ENCODE data around the gene AGPAT3.

AGPAT3 gene

DNA sequence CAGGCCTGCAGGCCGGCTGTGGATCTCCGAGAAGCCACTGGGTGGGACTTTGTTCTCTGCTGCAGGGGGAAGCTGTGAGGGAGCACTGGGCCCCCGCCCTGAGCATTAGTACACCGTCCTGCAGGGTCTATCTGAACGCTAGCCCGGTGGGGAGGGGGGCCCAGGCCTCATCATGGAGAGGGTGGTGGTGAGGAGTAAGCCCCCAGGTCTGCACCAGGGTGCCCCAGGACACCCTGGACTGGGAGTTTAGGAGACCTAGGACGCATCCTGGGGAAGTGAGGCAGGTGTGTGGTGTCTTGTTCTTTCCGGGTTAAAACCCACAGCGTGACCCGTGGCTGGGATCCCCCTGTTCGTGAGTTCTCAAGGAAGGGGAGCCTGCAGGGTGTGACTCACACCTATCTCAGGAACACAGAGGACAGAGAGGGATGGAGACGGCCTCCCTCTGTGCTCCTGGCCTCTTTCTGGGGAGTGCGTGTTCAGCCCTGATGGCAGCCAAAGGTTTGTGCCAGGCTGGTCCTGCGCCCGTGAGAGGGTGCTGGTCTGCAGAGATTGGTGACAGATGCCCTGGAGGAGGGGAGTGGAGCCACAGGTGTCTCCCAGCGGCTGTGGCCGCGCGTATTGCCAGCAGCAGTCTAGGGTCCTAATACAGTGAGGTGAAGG lies 44.8 kb downstream of the AGPAT3 start:
- DNase-seq: no peak

DNA sequence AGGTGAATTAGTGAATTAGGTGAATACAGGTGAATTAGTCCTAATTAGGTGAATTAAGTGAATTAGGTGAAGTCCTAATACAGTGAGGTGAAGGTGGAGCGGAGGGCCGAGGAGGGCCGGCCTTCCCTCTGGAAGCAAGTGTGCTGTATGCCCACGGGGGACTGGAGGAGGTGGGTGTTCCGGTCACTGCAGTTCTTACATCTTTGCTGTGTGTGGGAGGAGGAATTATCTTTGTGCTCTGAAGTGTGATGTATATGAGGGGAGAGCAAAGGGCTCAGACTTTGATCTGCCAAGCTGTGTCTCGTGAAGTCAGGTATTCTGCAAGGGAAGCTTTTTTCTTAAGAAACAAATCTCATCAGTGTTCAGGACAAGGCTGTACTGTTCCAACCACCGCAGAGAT lies 45.4 kb downstream of the AGPAT3 start:
- no peak for DNase-seq

DNA sequence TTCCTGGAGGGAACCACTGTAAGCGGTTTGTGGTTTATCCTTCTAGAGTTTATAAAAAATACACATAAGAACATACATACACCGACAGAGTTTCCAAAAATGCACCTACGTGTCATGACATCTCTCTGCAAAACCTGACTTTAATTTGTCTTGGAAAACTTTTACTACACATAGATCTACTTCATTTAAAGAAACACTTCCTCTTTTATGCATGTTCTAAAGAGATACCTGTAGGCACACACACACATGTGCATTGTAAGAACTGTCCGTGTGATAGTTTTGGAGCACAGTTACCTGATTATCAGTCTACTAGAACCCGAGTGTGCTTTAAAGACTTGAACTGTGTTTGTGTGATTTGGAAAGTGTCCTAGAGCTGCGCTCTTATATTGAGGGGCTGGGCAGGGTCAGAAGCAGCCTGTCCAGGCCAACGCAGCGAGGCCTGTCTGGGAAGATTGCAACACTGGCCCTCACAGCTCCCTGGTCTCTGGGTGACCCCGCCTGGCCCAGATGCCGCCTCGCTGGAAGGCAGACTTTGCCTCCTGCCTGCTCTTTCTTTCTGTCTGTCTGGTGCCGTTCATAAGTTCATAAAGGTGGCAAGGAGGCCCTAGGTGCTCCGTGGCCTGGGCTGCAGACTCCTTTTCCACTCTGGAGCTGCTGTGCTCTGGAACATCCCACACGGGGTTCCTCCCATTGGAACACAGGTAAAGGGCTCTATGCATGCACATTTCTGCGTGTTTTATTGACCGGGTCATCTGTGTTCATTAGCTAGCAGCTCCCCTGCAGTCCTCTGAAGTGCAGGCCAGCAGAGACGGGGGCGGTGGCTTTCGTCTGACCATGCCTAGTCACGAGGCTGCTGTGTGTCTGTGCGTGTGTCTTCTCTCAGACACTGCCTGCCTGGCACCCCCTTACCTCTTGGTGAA lies 46.3 kb downstream of the AGPAT3 start:
- DNase-seq: no peak

GRCh38 chr21:43911935-43912487 lies 47.0 kb downstream of the AGPAT3 start:
- no peak for DNase-seq

DNA sequence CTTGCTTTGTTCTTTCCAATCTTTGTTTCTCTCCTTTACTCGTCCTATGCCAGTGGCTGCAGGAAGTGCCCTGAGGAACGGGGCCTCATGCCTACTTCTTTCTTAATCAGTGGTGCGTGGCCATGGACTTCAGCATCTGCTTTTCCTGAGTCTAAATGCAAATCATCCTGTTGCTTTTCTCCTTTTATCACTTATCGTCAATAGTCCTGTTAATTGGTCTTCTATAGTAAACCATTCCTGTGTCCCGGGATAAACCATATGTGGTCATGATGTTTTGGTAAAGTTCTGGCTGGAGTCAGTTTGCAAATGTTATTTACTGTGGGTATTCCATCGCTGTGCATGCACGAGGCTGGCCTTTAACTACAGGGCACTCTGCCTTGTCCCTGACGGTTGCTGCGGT lies 47.5 kb downstream of the AGPAT3 start:
- no peak for DNase-seq

- DNase-seq: no peak
Observed at GRCh38 chr21:43912910-43913309, 47.9 kb downstream of the AGPAT3 start.

GRCh38 chr21:43913928-43914327 lies 48.9 kb downstream of the AGPAT3 start:
- DNase-seq: no peak

DNA sequence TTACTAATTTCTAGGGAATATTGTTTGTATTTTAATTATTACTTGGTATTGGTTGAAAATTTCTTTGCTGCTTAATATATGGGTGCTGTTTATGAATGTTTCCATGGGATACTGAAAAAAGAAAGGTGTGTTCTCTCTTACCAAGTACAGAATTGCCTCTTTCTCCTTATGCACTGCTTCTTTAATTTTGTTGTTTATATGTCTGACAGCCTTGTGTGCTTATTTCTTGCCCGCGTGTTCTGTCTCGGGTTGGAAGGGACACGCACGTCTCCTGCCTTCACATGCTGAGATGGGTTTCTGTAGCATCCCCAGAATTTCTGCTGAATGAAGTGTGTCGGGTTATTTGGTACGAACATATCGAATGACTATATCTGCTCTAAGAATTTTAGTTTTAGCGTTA lies 51.1 kb downstream of the AGPAT3 start:
- no peak for DNase-seq

DNA sequence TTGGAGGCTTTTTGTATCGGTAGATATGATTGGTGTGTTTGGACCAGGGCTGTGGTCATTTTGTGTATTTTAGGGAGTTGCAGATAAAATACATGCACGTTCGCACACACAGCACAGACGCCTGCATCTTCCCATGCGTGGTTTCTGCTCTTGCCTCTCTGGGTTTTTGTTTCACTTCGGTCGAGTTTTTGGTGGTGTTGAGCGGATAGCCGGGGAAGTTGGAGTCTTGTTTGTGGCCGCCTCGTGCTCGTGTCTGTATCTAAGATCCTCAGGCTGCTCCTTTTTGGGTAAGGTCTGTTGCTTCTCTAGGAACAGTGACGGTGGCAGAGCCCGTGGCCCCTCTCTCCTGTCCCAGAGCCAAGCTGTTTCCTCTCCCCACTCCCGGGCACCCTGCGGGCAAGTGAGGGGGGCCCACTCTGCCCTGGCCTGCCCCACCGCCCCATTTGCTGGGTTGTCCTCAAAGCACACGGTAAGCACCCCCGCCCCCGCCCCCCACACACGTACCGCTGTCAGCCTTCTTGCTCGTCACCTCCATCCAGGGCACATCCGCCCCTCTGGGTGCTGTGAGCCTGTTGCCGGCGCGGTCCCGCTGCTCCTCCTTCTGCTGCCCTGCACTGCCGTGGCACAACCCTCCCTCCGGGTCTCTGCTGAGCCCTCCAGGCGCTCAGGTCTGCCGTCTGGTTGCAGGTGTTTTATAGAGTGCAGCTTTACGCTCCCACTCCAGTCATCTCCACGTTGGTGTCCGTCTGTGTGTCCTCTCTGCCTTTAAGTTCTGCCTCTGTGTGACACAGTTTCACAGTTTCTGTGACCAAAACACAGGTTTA lies 51.9 kb downstream of the AGPAT3 start:
- DNase-seq: no peak

DNA sequence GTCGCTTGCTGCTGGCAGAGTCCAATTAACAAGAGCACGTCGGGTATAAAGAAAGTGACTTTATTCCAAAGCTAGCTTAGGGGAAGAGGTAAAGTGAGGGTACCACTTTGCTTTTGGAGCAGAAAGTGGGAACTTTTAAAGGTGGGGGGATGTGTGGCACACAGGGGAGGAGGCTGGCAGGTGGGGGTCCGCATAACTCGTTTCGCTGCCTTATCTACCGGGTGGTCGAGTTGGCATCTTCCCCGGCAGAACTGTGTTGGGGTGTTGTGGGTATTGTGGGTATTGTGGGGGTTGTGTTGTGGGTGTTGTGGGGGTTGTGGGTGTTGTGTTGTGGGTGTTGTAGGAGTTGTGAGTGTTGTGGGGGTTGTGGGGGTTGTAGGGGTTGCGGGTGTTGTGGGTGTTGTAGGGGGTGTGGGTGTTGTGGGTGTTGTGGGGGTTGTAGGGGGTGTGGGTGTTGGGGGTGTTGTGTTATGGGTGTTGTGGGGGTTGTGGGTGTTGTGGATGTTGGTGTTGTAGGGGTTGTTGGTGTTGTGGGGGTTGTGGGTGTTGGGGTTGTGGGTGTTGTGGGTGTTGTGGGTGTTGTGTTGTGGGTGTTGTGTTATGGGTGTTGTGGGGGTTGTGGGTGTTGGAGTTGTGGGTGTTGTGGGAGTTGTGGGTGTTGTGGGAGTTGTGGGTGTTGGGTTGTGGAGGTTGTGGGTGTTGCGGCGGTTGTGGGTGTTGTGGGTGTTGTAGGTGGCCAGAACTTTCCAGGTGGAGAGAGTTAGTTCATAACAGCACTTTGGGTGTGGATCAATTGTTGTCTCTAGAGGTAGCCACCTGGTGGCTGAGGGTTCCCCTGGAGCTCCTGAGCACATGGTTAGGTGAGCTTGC lies 52.7 kb downstream of the AGPAT3 start:
- DNase-seq: no peak

DNA sequence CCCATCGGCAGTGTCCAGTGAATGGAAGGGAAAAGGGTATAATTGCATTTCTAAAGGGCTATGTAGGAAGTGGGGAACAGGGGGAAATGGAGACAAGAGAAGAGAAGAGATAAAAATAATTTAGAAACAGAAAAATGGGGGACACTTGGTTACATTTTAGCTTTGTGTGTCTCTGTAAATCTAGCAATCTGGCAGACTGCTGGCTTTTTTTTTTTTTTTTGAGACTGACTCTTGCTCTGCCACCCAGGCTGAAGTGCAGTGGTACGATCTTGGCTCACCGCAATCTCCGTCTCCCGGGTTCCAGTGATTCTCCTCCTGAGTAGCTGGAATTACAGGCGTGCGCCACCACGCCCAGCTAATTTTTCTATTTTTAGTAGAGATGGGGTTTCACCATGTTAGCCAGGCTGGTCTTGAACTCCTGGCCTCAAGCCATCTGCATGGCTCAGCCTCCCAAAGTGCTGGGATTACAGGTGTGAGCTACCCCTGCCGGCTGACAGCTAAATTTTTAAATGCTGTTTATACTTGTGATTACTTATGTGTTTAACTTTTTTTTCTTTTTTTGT lies 53.4 kb downstream of the AGPAT3 start:
- no peak for DNase-seq

GRCh38 chr21:43919283-43919682 lies 54.3 kb downstream of the AGPAT3 start:
- DNase-seq: no peak

- DNase-seq: no peak
Observed at GRCh38 chr21:43919871-43920801, 55.1 kb downstream of the AGPAT3 start.

DNA sequence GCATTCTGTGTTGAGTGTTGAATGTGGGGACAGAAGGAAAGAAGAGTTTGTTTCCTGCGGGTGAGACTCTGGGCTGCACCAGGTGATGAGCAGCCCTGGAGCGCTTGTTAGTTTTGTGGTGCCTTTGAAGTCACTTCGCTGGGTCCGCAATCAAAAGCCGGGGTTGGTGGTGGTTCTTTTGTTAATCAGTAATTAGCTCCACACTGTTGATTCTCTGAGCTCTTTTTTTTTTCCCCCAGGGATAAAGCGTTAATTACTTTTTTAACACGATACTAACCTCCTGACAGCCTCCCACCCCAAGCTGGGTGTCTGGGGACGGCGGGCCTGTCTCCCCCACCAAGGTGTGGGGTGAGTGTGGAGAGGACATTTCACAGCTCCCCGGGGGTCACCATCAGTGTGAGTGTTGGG lies 56.6 kb downstream of the AGPAT3 start:
- no peak for DNase-seq

DNA sequence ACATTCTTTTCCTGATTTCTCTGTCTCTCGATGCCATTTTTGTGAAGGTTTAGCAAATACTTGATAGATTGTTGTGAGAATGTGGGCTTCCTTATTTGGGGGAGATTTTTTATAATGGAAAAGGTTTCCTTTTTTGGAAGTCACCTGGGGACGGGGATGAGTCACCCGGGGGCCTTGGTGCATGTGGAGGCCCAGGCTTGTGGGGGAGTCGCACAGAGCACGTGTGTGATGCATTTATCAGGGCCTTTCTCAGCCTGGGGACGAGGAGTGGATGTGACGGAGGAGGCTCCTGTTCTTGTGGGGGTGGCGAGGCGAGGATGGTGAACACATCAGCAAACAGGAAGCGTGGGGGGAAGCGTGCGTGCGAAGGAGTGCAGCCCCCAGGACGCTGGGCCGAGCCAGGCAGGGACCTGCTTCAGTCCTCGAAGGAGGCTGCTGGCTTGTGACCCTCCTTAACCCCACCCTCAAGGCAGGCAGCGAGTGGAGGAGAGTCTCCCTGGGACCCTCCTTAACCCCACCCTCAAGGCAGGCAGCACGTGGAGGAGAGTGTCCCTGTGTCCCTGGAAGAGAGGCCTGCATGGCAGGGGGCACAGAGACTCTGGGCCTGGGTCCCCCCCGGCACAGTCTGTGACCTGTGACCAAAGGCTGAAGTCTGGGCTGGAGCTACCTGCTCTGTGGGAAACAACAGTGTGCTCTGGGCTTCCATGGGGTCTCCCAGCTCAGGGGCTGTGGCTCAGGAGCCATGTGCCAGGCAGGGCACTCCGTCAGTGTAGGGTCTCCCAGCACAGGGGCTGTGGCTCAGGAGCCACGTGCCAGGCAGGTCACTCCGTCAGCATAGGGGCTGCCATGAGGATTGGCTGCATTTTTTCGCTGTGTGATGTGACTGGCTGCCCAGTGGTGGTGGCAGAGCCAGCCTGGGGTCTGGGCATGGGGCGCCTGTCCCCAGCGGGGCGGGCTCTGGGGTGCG lies 57.2 kb downstream of the AGPAT3 start:
- DNase-seq: no peak

DNA sequence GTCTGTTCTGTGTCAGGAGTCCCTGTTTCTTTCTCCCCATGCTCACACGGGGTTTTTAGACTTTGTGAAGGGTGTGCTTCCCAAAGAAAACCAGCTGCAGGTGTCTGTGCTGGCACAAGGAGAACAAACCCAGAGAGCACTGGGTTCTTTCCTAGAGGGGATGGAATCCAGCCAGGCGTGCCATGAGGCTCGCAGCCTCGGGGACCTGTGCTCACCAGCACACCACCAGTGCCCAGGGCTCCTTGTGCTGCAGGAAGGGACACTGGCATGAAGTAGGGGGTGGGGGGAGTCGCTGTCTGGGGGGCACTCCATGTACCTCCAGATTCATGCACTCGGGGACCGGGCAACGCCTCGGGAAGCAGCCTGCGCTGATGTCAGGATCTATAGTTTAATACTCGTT lies 57.9 kb downstream of the AGPAT3 start:
- no peak for DNase-seq

DNA sequence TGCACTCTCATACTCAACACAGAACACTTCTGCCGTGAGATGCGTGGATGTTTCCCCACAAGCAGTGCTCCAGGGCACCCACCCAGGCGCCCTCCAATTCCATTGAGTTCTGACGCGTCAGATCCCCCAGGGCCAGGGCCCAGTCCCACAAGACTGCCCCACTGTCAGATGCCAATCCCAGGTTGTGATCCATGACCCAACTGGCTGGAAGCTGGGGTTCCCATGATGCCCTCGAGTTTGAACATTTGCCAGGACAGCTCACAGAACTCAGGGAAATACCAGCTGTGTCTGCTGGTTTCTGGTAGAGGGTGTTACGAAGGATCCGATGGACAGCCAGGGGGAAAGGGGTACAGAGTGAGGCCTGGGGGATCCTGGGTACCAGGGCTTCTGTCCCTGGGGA lies 58.4 kb downstream of the AGPAT3 start:
- no peak for DNase-seq

GRCh38 chr21:43924421-43925095 lies 59.5 kb downstream of the AGPAT3 start:
- DNase-seq: no peak

DNA sequence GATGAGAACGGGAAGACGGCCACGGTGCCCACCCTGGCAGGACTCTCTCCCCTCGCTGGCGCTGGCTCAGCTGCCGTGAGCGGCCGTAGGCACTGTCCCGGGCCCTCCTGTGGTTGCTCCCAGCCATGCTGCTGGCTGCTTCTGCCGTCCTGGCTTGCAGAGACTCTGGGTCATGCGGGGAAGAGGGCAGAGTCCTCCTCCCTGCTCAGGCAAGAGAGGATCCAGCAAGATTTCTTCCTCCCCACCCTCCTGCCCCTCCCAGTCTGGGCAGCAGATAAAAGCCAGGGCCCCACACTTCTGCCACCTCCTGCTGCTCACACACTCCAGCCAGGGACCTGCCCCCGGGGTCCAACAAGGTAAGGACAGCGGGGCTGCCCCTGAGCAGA lies 60.1 kb downstream of the AGPAT3 start:
- no peak for DNase-seq
